GM12892 (cell line): ENCODE results near the gene CRTC3.
"Not testable (repeated sequence)": the region's sequence is repeated elsewhere in the genome, so short reads cannot be mapped to it uniquely, and the experiment has no call there.

Source experiments
- DNase-seq: peaks from one replicate; pipeline ENCODE4 v3.0.0; 2011; ENCODE audit not compliant: insufficient read length
- FAIRE-seq: peaks from 2 replicates; lab custom pipeline; 2011; peaks lifted over from hg19 to GRCh38; lab: Jason Lieb, UNC
- POLR2A ChIP-seq: IDR thresholded peaks from 2 replicates; pipeline ENCODE4 v1.6.1; 2011; ENCODE audit warnings: low read depth, low read length, control low read depth
- POLR2AphosphoS5 ChIP-seq: IDR thresholded peaks from 2 replicates; pipeline ENCODE4 v1.6.1; 2011; ENCODE audit warnings: low read depth, low read length, control low read depth
- TAF1 ChIP-seq: IDR thresholded peaks from 2 replicates; pipeline ENCODE4 v1.6.1; 2011; ENCODE audit warnings: low read depth, mild to moderate bottlenecking, control low read depth, low read length, borderline replicate concordance

CRTC3 gene

GRCh38 chr15:90497912-90498311 lies 31.8 kb upstream of the CRTC3 start:
- DNase-seq = no peak

GRCh38 chr15:90500171-90500570 lies 29.6 kb upstream of the CRTC3 start:
- DNase-seq = no peak
- no peak for FAIRE-seq
- TF ChIP-seq TAF1 = no peak
- TF ChIP-seq POLR2AphosphoS5 = no peak

More at GRCh38 chr15:90497912-90498311, 31.8 kb upstream of the CRTC3 start:
- no peak for TF ChIP-seq TAF1
- TF ChIP-seq POLR2A = no peak
- no peak for TF ChIP-seq POLR2AphosphoS5
- no peak for FAIRE-seq

GRCh38 chr15:90501898-90502297 lies 27.8 kb upstream of the CRTC3 start:
- TF ChIP-seq POLR2AphosphoS5 (no peak), TAF1 (no peak), POLR2A (no peak)
- no peak for DNase-seq
- FAIRE-seq = no peak

- FAIRE-seq, DNase-seq: not testable (repeated sequence)
Observed at GRCh38 chr15:90510781-90511180, 18.9 kb upstream of the CRTC3 start.

- FAIRE-seq, DNase-seq: not testable (repeated sequence)
Observed at GRCh38 chr15:90511211-90511618, 18.5 kb upstream of the CRTC3 start.

- FAIRE-seq (no peak), DNase-seq (no peak)
- no peak for TF ChIP-seq POLR2A
Observed at GRCh38 chr15:90512276-90512675, 17.4 kb upstream of the CRTC3 start.

GRCh38 chr15:90512981-90513380 lies 16.7 kb upstream of the CRTC3 start:
- DNase-seq = no peak
- TF ChIP-seq POLR2A (no peak), TAF1 (no peak), POLR2AphosphoS5 (no peak)
- FAIRE-seq = no peak

- FAIRE-seq (no peak), DNase-seq (no peak)
- TF ChIP-seq TAF1 (no peak), POLR2A (no peak), POLR2AphosphoS5 (no peak)
Observed at GRCh38 chr15:90513448-90513847, 16.3 kb upstream of the CRTC3 start.

- FAIRE-seq, DNase-seq: not testable (repeated sequence)
Observed at GRCh38 chr15:90513893-90514292, 15.8 kb upstream of the CRTC3 start.

GRCh38 chr15:90519688-90520087 lies 10.0 kb upstream of the CRTC3 start:
- TF ChIP-seq TAF1 = no peak
- no peak for TF ChIP-seq POLR2A
- TF ChIP-seq POLR2AphosphoS5 = no peak
- FAIRE-seq = no peak
- DNase-seq = no peak

- no peak for DNase-seq
- no peak for FAIRE-seq
- TF ChIP-seq POLR2AphosphoS5 (no peak), POLR2A (no peak), TAF1 (no peak)
Observed at GRCh38 chr15:90520365-90520764, 9.4 kb upstream of the CRTC3 start.

GRCh38 chr15:90523373-90523772 lies 6.3 kb upstream of the CRTC3 start:
- no peak for TF ChIP-seq TAF1
- TF ChIP-seq POLR2A = no peak
- TF ChIP-seq POLR2AphosphoS5 = no peak
- FAIRE-seq (no peak), DNase-seq (no peak)

- not testable (repeated sequence) for FAIRE-seq, DNase-seq
Observed at GRCh38 chr15:90524018-90524803, 5.5 kb upstream of the CRTC3 start.
